SK-N-SH treated with all-trans-retinoic acid at 6 μM for 48 hours (cell line): Measurements from ENCODE around the gene CR1.
"Not testable (repeated sequence)": the region's sequence is repeated elsewhere in the genome, so short reads cannot be mapped to it uniquely, and the experiment has no call there.

Experiments
- ARNTL ChIP-seq: fragments of 450-650 bp; formaldehyde crosslinking; IDR thresholded peaks from 2 replicates; pipeline ENCODE4 v1.5.0; 2020; ENCODE audit warnings: low read depth, mild to moderate bottlenecking, moderate library complexity, borderline replicate concordance
- BACH2 ChIP-seq: fragments of 250-450 bp; sonication (Bioruptor Pico); IDR thresholded peaks from 2 replicates; pipeline ENCODE4 v1.9.0; 2021; ENCODE audit warnings: mild to moderate bottlenecking, borderline replicate concordance
- ESRRG ChIP-seq: fragments of 250-450 bp; sonication (Bioruptor Pico); IDR thresholded peaks from 2 replicates; pipeline ENCODE4 v1.6.1; 2021; ENCODE audit warnings: mild to moderate bottlenecking
- OSR1 ChIP-seq: fragments of 250-450 bp; sonication (Bioruptor Pico); IDR thresholded peaks from 2 replicates; pipeline ENCODE4 v1.8.0; 2022; ENCODE audit warnings: moderate library complexity, mild to moderate bottlenecking, inconsistent platforms
- PPARA ChIP-seq: fragments of 250-450 bp; sonication (Bioruptor Pico); IDR thresholded peaks from 2 replicates; pipeline ENCODE4 v1.5.0; 2020; ENCODE audit warnings: mild to moderate bottlenecking, borderline replicate concordance
- RARB ChIP-seq: fragments of 250-450 bp; sonication (Bioruptor Pico); IDR thresholded peaks from 2 replicates; pipeline ENCODE4 v1.8.0; 2021; ENCODE audit warnings: mild to moderate bottlenecking, moderate library complexity
- TCF4 ChIP-seq: fragments of 250-450 bp; sonication (Bioruptor Pico); IDR thresholded peaks from 2 replicates; pipeline ENCODE4 v1.8.0; 2021; ENCODE audit warnings: mild to moderate bottlenecking, moderate library complexity, borderline replicate concordance
- TF ChIP-seq, protein P1 (sequence below): fragments of 250-450 bp; sonication (Bioruptor Pico); IDR thresholded peaks from 2 replicates; pipeline ENCODE4 v1.8.0; 2020; ENCODE audit warnings: mild to moderate bottlenecking, moderate library complexity, borderline replicate concordance

- not testable (repeated sequence) for TF ChIP-seq PPARA; OSR1 (CRISPR knock-in tag); ESRRG; RARB (CRISPR knock-in tag); BACH2 (CRISPR knock-in tag); ARNTL (CRISPR knock-in tag); TCF4 (CRISPR knock-in tag)
- TF ChIP-seq, protein P1, sequence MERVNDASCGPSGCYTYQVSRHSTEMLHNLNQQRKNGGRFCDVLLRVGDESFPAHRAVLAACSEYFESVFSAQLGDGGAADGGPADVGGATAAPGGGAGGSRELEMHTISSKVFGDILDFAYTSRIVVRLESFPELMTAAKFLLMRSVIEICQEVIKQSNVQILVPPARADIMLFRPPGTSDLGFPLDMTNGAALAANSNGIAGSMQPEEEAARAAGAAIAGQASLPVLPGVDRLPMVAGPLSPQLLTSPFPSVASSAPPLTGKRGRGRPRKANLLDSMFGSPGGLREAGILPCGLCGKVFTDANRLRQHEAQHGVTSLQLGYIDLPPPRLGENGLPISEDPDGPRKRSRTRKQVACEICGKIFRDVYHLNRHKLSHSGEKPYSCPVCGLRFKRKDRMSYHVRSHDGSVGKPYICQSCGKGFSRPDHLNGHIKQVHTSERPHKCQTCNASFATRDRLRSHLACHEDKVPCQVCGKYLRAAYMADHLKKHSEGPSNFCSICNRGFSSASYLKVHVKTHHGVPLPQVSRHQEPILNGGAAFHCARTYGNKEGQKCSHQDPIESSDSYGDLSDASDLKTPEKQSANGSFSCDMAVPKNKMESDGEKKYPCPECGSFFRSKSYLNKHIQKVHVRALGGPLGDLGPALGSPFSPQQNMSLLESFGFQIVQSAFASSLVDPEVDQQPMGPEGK (CRISPR knock-in tag) = not testable (repeated sequence)
These were observed 142.7 kb downstream of the CR1 start for GRCh38 chr1:207638487-207639145.
